SJCRH30 (cell line): Measurements from ENCODE around the gene SMIM22. TPM values are rescaled to one million over a fixed set of nuclear protein-coding genes. Genes with fewer than 3 reads are reported as not detected.

Source experiments
- DNase-seq, 2 experiments: peaks; one replicate each; pipeline ENCODE4 v3.0.0-alpha.2; 2015 to 2020
- H3K27ac ChIP-seq: fragments of 250-450 bp; sonication (Bioruptor Pico); 2 replicates; pipeline ENCODE4 v1.5.1; 2020; ENCODE audit warnings: mild to moderate bottlenecking, moderate library complexity
- H3K27me3 ChIP-seq: fragments of 250-450 bp; sonication (Bioruptor Pico); 2 replicates; pipeline ENCODE4 v1.5.1; 2020; ENCODE audit warnings: mild to moderate bottlenecking, moderate library complexity
- H3K36me3 ChIP-seq: fragments of 250-450 bp; sonication (Bioruptor Pico); 2 replicates; pipeline ENCODE4 v1.5.1; 2020; ENCODE audit warnings: mild to moderate bottlenecking, moderate library complexity
- H3K4me1 ChIP-seq: fragments of 250-450 bp; sonication (Bioruptor Pico); 2 replicates; pipeline ENCODE4 v1.5.1; 2020; ENCODE audit warnings: mild to moderate bottlenecking, moderate library complexity
- H3K4me3 ChIP-seq: fragments of 250-450 bp; sonication (Bioruptor Pico); 2 replicates; pipeline ENCODE4 v1.5.1; 2020; ENCODE audit warnings: mild to moderate bottlenecking, moderate library complexity
- H3K9me3 ChIP-seq: fragments of 250-450 bp; sonication (Bioruptor Pico); replicated peaks from 2 replicates; pipeline ENCODE4 v1.5.1; 2020; ENCODE audit warnings: mild to moderate bottlenecking, moderate library complexity
- total RNA-seq: library from RNA; depleted of rRNA; stranded (reverse); fragments of >200 nt; shearing (Covaris generic); gene quantifications from 2 replicates; pipeline ENCODE4 v1.2.3, GENCODE V29; 2014; rRNA removed

SMIM22 gene
- total RNA-seq: not detected in 2 replicates

GRCh38 chr16:4795181-4795827 lies at the start of gene SMIM22:
SMIM22 (plus strand) TSS chr16:4795369; CDS start chr16:4795735, 366 bp downstream.
- Histone ChIP-seq H3K4me3 (no peak within 1 kb of the TSS), H3K27me3 (no peaks in the 10 kb centered on the region), H3K36me3 (no peaks in the 10 kb centered on the region), H3K27ac (no peak within 1 kb of the TSS), H3K9me3 (no peaks in the 10 kb centered on the region), H3K4me1 (peaks cover 13% of the 10 kb centered on the region)
- no peak for DNase-seq

- Histone ChIP-seq H3K9me3 (no peaks in the 10 kb centered on the region), H3K36me3 (no peaks in the 10 kb centered on the region), H3K4me3 (no peak overlapping the region), H3K27ac (no peak overlapping the region), H3K4me1 (no peaks in the 10 kb centered on the region), H3K27me3 (no peaks in the 10 kb centered on the region)
- no peak for DNase-seq
Measured at GRCh38 chr16:4746215-4746614, 49.0 kb upstream of the SMIM22 start.

DNA sequence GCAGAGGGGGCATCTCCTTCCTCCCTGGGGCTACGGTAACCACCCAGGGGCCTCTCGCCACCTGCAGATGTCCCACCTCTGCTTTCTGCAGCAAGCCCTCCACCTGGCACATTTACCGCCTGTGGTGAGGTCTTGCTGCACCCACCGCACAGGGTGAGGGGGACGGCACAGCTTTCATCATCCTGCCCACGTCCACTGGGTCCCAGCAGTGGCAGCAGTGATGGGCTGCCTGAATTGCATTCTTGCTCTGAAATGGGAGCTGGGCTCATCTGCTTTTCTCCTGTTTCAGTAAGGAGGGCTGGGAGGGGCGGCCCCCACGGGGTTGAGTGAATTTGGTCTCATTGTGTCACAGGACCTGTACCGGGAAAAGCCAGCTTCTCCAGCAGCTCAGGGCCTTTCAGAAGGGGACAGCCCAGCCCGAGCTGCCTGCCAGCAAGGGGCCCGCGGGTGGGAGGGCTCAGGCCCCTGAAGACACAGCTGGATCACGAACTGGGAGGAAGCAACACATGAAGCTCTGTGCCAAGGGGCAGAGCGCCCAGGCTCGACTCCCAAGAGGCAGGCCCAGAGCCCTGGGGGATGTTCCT lies 48.1 kb upstream of the SMIM22 start:
- DNase-seq: no peak
- Histone ChIP-seq H3K36me3 (no peaks in the 10 kb centered on the region; the same call in 1 of the 2 replicates), H3K9me3 (no peaks in the 10 kb centered on the region), H3K4me3 (no peak overlapping the region), H3K27ac (no peak overlapping the region), H3K27me3 (no peaks in the 10 kb centered on the region), H3K4me1 (no peaks in the 10 kb centered on the region)

GRCh38 chr16:4747906-4748681 lies 47.1 kb upstream of the SMIM22 start:
- DNase-seq: no peak
- Histone ChIP-seq H3K36me3 (no peaks in the 10 kb centered on the region; the same call in 1 of the 2 replicates), H3K4me1 (no peaks in the 10 kb centered on the region), H3K4me3 (no peak overlapping the region), H3K9me3 (no peaks in the 10 kb centered on the region), H3K27ac (no peak overlapping the region), H3K27me3 (no peaks in the 10 kb centered on the region)

DNA sequence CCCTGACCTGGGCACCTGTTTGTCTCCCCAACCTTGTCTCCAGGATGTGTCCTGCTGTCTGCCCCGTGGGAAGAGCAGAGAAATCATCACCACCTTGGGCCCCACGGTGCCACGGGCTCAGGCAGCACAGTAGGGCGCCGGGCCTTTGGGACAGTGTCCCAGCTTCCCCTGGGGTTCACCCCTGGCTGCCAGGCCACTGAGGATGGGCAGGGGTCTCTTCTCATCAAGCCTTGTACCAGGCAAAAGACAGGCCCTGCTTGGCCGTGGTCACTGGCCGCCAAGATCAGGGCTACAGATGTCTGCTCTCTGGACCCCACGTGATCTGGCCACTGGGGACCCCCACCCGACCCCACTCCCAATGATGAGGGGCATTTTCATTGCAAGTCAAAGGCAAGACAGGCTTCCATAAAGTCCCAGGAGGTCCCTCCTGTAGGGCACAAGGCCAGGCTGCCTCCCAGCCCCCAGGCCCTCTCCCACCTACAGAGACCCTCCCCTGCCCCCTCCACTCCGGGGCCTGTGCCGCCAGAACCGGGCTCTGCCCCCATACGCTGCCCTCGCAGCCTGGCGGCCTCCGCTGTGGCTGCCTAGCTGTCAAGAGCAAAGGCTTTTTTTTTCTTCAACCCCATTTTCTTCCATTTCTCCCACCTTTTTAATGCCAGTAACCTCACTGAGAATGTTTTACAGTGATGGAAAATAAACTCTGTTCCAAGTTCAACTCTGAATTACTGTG lies 46.3 kb upstream of the SMIM22 start:
- no peaks in the 10 kb centered on the region for H3K9me3 ChIP-seq
- H3K27ac ChIP-seq: no peak overlapping the region
- no peaks in the 10 kb centered on the region for H3K27me3 ChIP-seq
- DNase-seq: no peak
- no peaks in the 10 kb centered on the region for H3K4me1 ChIP-seq
- H3K36me3 ChIP-seq: peaks cover 4% of the 10 kb centered on the region; the same call in 1 of the 2 replicates
- H3K4me3 ChIP-seq: no peak overlapping the region

GRCh38 chr16:4749700-4750257 lies 45.4 kb upstream of the SMIM22 start:
- Histone ChIP-seq H3K4me1 (no peaks in the 10 kb centered on the region), H3K4me3 (no peak overlapping the region), H3K9me3 (no peaks in the 10 kb centered on the region), H3K27me3 (no peaks in the 10 kb centered on the region), H3K36me3 (peaks cover 6% of the 10 kb centered on the region), H3K27ac (no peak overlapping the region)
- DNase-seq: no peak

DNA sequence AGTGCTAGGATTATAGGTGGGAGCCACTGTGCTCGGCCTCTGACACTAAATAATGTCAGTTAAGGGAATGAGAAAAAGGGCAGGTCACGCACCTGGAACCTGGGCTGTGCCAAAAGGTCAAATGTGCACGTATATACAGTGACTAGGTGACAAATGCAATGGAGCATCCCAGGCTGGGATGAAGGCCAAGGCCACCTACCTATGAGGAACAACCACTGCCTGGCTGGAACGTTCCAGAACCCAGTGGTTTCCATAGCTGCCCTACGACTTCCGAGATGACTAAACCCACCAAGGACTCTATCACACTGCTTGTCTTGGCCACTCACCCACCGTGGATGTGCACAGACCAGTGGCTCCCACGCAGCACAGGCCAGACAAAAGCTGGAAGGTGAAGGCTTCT lies 44.3 kb upstream of the SMIM22 start:
- H3K4me3 ChIP-seq: no peak overlapping the region
- H3K4me1 ChIP-seq: no peaks in the 10 kb centered on the region
- no peak for DNase-seq
- no peaks in the 10 kb centered on the region for H3K27me3 ChIP-seq
- no peak overlapping the region for H3K27ac ChIP-seq
- H3K9me3 ChIP-seq: 0 out of 2 replicates have a peak, but pooled peaks cover 2% of the 10 kb centered on the region
- H3K36me3 ChIP-seq: peaks cover 17% of the 10 kb centered on the region

DNA sequence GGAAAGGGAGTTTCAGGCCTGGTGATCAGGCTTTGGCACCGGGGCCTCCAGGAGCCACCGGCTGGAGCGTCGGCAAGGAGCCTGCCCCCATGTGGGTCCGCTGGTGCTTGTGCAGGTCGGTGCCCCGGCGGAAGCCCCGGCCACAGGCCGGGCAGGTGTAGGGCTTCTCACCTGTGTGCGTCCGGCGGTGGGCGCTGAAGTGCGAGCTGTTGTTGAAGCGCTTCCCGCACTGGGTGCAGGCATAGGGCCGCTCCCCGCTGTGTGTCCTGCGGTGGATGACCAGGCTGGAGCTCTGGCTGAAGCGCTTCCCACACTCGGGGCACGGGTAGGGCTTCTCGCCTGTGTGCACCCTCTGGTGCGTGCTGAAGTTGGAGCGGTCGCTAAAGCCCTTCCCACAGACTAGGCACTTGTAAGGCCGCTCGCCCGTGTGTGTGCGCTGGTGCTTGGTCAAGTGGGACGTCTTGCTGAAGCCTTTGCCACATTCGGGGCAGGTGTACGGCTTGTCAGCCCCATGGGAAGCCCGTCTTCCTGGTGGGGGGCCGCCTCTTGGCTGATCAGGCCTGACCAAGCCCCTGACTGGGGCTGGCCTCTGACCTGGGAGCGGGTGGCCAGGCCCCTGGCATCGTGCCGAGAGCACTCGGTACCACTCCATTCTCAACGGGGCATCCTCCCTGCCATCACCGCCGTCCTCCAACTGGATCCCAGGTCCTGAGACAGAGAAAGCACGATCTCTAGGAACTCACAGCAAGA lies 42.6 kb upstream of the SMIM22 start:
- H3K36me3 ChIP-seq: peaks cover 25% of the 10 kb centered on the region

DNA sequence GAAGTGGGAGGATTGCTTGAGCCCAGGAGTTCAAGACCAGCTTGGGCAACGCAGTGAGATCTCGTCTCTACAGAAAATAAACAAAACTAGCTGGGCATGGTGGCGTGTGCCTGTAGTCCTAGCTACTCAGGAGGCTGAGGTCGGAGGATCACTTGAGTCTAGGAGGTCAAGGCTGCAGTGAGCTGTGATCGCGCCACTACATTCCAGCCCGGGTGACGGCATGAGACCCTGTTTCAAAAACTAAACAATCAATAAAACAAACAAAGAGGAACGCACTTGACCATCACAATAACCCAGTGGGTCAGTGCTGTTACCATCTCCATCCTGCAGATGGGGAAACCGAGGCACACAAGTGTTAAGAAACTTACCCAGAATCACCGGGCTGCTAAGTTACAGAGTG lies 41.9 kb upstream of the SMIM22 start:
- Histone ChIP-seq H3K27ac (no peak overlapping the region), H3K36me3 (peaks cover 25% of the 10 kb centered on the region), H3K9me3 (0 out of 2 replicates have a peak, but pooled peaks cover 2% of the 10 kb centered on the region), H3K4me1 (no peaks in the 10 kb centered on the region), H3K27me3 (no peaks in the 10 kb centered on the region), H3K4me3 (no peak overlapping the region)
- DNase-seq: no peak

More for the DNA sequence above, 42.6 kb upstream of the SMIM22 start:
- Histone ChIP-seq H3K4me3 (no peak overlapping the region), H3K27ac (no peak overlapping the region), H3K4me1 (no peaks in the 10 kb centered on the region), H3K9me3 (0 out of 2 replicates have a peak, but pooled peaks cover 2% of the 10 kb centered on the region), H3K27me3 (no peaks in the 10 kb centered on the region)
- DNase-seq: no peak

DNA sequence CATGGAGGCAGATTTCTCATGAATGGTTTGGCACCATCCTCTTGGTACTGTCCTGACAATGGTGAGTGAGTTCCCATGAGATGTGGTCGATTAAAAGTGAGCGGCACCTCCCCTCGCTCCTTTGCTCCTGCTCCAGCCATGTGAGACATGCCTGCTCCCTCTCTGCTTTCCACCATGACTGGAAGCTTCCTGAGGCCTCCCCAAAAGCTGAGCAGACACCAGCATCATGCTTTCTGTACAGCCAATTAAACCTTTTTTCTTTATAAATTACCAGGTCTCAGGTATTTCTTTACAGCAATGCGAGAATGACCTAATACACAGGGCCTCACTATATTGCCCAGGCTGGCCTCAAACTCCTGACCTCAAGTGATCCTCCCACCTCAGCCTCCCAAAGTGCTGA lies 40.3 kb upstream of the SMIM22 start:
- no peak for DNase-seq
- H3K27ac ChIP-seq: no peak overlapping the region
- H3K4me3 ChIP-seq: no peak overlapping the region
- H3K9me3 ChIP-seq: 0 out of 2 replicates have a peak, but pooled peaks cover 2% of the 10 kb centered on the region
- H3K4me1 ChIP-seq: no peaks in the 10 kb centered on the region
- H3K27me3 ChIP-seq: no peaks in the 10 kb centered on the region
- H3K36me3 ChIP-seq: peaks cover 25% of the 10 kb centered on the region

- no peaks in the 10 kb centered on the region for H3K4me1 ChIP-seq
- no peak for DNase-seq
- H3K27ac ChIP-seq: no peak overlapping the region
- peaks cover 25% of the 10 kb centered on the region for H3K36me3 ChIP-seq
- H3K27me3 ChIP-seq: no peaks in the 10 kb centered on the region
- no peak overlapping the region for H3K4me3 ChIP-seq
- H3K9me3 ChIP-seq: 0 out of 2 replicates have a peak, but pooled peaks cover 2% of the 10 kb centered on the region
Measured at GRCh38 chr16:4755687-4756086, 39.5 kb upstream of the SMIM22 start.

DNA sequence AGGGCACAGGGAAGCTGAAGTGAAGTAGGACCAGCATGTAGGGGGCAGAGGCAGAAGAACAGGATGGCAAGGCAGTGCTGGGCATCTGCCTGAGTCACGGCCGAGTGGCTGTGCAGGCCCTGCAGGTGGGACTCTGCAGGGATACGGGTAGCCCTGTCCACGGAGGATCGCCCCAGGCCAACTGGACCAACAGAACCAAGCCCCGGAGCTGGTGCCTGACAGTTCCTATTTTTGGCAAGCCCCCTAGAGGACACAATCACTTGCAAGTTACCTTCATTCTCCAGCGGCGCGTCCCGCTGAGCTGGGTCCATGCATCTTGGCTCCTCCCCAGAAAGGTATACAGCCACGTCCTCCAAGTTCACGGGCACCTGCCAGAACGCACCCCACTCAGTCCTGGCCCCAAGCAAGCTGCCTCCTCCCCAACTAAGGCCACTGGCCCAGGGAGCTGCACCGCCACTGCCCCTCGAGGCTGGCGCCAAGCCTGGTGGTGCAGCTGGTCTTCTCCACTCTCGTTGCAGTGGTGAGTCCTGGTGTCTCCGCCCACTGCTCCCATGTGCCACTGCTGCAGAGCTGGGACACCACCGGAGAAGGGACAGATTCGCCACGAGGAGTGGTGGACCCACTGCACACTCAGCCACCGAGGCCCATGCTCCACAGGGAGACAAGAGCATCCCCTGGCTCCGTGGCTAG lies 34.8 kb upstream of the SMIM22 start:
- Histone ChIP-seq H3K4me1 (no peaks in the 10 kb centered on the region), H3K27me3 (no peaks in the 10 kb centered on the region), H3K4me3 (no peak overlapping the region), H3K27ac (no peak overlapping the region), H3K36me3 (peaks cover 16% of the 10 kb centered on the region), H3K9me3 (0 out of 2 replicates have a peak, but pooled peaks cover 2% of the 10 kb centered on the region)
- DNase-seq: no peak

DNA sequence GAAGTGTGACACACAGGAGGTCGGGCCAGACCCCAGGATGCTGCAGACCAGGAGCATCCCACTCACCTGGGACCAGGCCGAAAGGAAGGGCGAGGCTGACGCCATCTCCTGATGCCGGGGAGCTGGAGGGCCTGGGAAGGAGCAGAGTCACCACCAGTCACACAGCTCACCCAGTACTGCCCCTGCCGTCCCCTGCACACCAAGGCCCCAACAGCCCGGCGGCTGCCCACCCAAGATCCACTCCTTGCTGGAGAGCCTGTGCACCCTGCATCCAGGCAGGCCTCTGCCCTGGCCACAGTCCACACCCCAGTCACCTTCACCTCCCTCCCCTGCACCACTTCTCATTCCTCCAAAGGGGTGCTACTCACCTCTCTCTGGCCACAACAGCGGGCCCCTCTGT lies 33.0 kb upstream of the SMIM22 start:
- H3K9me3 ChIP-seq: no peaks in the 10 kb centered on the region
- no peaks in the 10 kb centered on the region for H3K27me3 ChIP-seq
- DNase-seq: no peak
- H3K36me3 ChIP-seq: peaks cover 3% of the 10 kb centered on the region; the same call in 1 of the 2 replicates
- H3K4me3 ChIP-seq: no peak overlapping the region
- no peak overlapping the region for H3K27ac ChIP-seq
- H3K4me1 ChIP-seq: no peaks in the 10 kb centered on the region
